Astrocyte of the hippocampus (primary cell): ENCODE results near the gene ASTN1.

Source experiments
- DNase-seq: peaks from one replicate; pipeline ENCODE4 v3.0.0; 2011; ENCODE audit warnings: low read depth, low spot score

ASTN1 gene

GRCh38 chr1:177163844-177164379 lies 600 bp downstream of the ASTN1 start:
- DNase-seq, result no peak

- DNase-seq, result no peak
Measured at GRCh38 chr1:177162243-177162642, 2.3 kb downstream of the ASTN1 start.

GRCh38 chr1:177146499-177146898 lies 18.0 kb downstream of the ASTN1 start:
- no peak for DNase-seq

- no peak for DNase-seq
Measured at GRCh38 chr1:177145106-177146070, 19.1 kb downstream of the ASTN1 start.

GRCh38 chr1:177142791-177143271 lies 21.7 kb downstream of the ASTN1 start:
- DNase-seq, result peak; percentile 16

GRCh38 chr1:177142010-177142409 lies 22.5 kb downstream of the ASTN1 start:
- no peak for DNase-seq

GRCh38 chr1:177138347-177138746 lies 26.2 kb downstream of the ASTN1 start:
- DNase-seq, result no peak

GRCh38 chr1:177137814-177138213 lies 26.7 kb downstream of the ASTN1 start:
- no peak for DNase-seq

- no peak for DNase-seq
Measured at GRCh38 chr1:177135250-177135649, 29.3 kb downstream of the ASTN1 start.

GRCh38 chr1:177133977-177134538 lies 30.5 kb downstream of the ASTN1 start:
- no peak for DNase-seq

GRCh38 chr1:177132141-177132540 lies 32.4 kb downstream of the ASTN1 start:
- DNase-seq, result no peak

GRCh38 chr1:177131723-177132122 lies 32.8 kb downstream of the ASTN1 start:
- no peak for DNase-seq

- no peak for DNase-seq
Measured at GRCh38 chr1:177130451-177130945, 34.0 kb downstream of the ASTN1 start.

- no peak for DNase-seq
Measured at GRCh38 chr1:177128665-177129281, 35.7 kb downstream of the ASTN1 start.

GRCh38 chr1:177126267-177126666 lies 38.2 kb downstream of the ASTN1 start:
- DNase-seq, result no peak

- DNase-seq, result no peak
Measured at GRCh38 chr1:177124577-177125278, 39.8 kb downstream of the ASTN1 start.

GRCh38 chr1:177122461-177123251 lies 41.9 kb downstream of the ASTN1 start:
- no peak for DNase-seq

- no peak for DNase-seq
Measured at GRCh38 chr1:177119311-177119710, 45.2 kb downstream of the ASTN1 start.

GRCh38 chr1:177118901-177119300 lies 45.6 kb downstream of the ASTN1 start:
- DNase-seq, result no peak

- DNase-seq, result no peak
Measured at GRCh38 chr1:177116941-177117340, 47.6 kb downstream of the ASTN1 start.
